HepG2 (cell line): ENCODE results near the gene ABRACL. TPM values are rescaled to one million over a fixed set of nuclear protein-coding genes. Genes with fewer than 3 reads are reported as not detected.

Source experiments
- ATAC-seq: fragments of 200-7000 bp; cut with Tn5 transposase; 3 replicates; pipeline ENCODE4 v1.9.1; 2020; ENCODE audit warnings: mild to moderate bottlenecking, moderate library complexity
- BruUV-seq: library from RNA; stranded (reverse); fragments of 400-500 nt; replicated peaks from 2 replicates; lab custom pipeline; 2021; lab: Mats Ljungman, UMichigan
- CTCF ChIA-PET: fragments of 300-600 bp; formaldehyde crosslinking; extraction: SDS; loops from one replicate; lab custom pipeline; 2021; ENCODE audit warnings: low total read pairs, inconsistent platforms, low intra/inter-chr PET ratio; lab: Yijun Ruan, JAX
- POLR2A ChIA-PET: fragments of 350-600 bp; sonication (Branson Sonifier 250); formaldehyde crosslinking; loops from one replicate; lab custom pipeline; 2020; ENCODE audit warnings: antibody characterized with exemption, inconsistent platforms; lab: Yijun Ruan, JAX
- DNase-seq: peaks from one replicate; pipeline ENCODE4 v3.0.0-alpha.2; 2015; ENCODE audit warnings: low spot score
- FAIRE-seq: peaks from 3 replicates; lab custom pipeline; 2011; peaks lifted over from hg19 to GRCh38; lab: Jason Lieb, UNC
- H2AFZ ChIP-seq: one replicate; pipeline ENCODE4 v1.6.1; 2011; ENCODE audit warnings: low read length, inconsistent platforms
- H3K27ac ChIP-seq: fragments of 300-600 bp; 3 replicates; pipeline ENCODE4 v1.8.0; 2011; ENCODE audit warnings: mixed run types, mild to moderate bottlenecking, mixed read lengths, low read length, inconsistent platforms; ENCODE audit not compliant: insufficient read depth; ENCODE audit errors: extremely low read length
- H3K27me3 ChIP-seq, 2 experiments: fragments of 200-600 bp in 1 of 2; 2 replicates in 1 of 2; 3 replicates in 1 of 2; pipeline versions ENCODE4 v1.6.0 to v1.8.0; 2011; ENCODE audit warnings: low read length in 2 of 2, mild to moderate bottlenecking in 2 of 2, moderate library complexity in 2 of 2, inconsistent platforms in 1 of 2; ENCODE audit not compliant: insufficient read depth in 2 of 2, control insufficient read depth in 1 of 2
- H3K36me3 ChIP-seq, 2 experiments: fragments of 200-600 bp in 1 of 2; replicated peaks in 1 of 2; 2 replicates in 1 of 2; 3 replicates in 1 of 2; pipeline versions ENCODE4 v1.5.1 to v1.8.0; 2011; ENCODE audit warnings: low read length in 2 of 2, inconsistent platforms in 1 of 2; ENCODE audit not compliant: insufficient read depth in 2 of 2, control insufficient read depth in 1 of 2
- H3K4me1 ChIP-seq: 2 replicates; pipeline ENCODE4 v1.5.1; 2012; ENCODE audit warnings: low read length, inconsistent platforms; ENCODE audit not compliant: insufficient read depth
- H3K4me2 ChIP-seq: 2 replicates; pipeline ENCODE4 v1.6.0; 2011; ENCODE audit warnings: low read depth, low read length, inconsistent platforms
- H3K4me3 ChIP-seq, 3 experiments: fragments of 200-600 bp in 1 of 3; sonication (generic), shearing (Covaris generic) in 1 of 3; replicated peaks in 1 of 3; 2 replicates each; pipeline ENCODE4 v1.5.1; 2011 to 2016; ENCODE audit warnings: low read length in 3 of 3, inconsistent platforms in 2 of 3, low read depth in 2 of 3, mild to moderate bottlenecking in 2 of 3, control low read depth in 1 of 3, mixed read lengths in 1 of 3; ENCODE audit not compliant: insufficient read depth in 1 of 3
- H3K79me2 ChIP-seq: one replicate; pipeline ENCODE4 v1.6.1; 2011; ENCODE audit warnings: low read length, inconsistent platforms; ENCODE audit not compliant: insufficient read depth
- H3K9ac ChIP-seq: 2 replicates; pipeline ENCODE4 v1.6.0; 2011; ENCODE audit warnings: mild to moderate bottlenecking, low read depth, low read length, inconsistent platforms; ENCODE audit not compliant: insufficient read depth
- H3K9me3 ChIP-seq: 2 replicates; pipeline ENCODE4 v1.5.1; 2012; ENCODE audit warnings: mild to moderate bottlenecking, low read length
- H4K20me1 ChIP-seq: 2 replicates; pipeline ENCODE4 v1.6.0; 2011; ENCODE audit warnings: inconsistent platforms, mild to moderate bottlenecking, low read length, moderate library complexity; ENCODE audit not compliant: insufficient read depth
- NCOA1 ChIP-seq: sonication (generic); formaldehyde crosslinking; IDR thresholded peaks from 2 replicates; pipeline ENCODE4 v1.9.0; 2021; ENCODE audit warnings: missing genetic modification reagents
- ZNF331 ChIP-seq: sonication (generic); formaldehyde crosslinking; IDR thresholded peaks from 2 replicates; pipeline ENCODE4 v1.4.0; 2020; ENCODE audit warnings: missing genetic modification reagents
- ZNF354B ChIP-seq: sonication (generic); formaldehyde crosslinking; IDR thresholded peaks from 2 replicates; pipeline ENCODE4 v1.8.0; 2022; ENCODE audit warnings: mild to moderate bottlenecking, missing genetic modification reagents
- ZNF510 ChIP-seq: sonication (generic); formaldehyde crosslinking; IDR thresholded peaks from 2 replicates; pipeline ENCODE4 v1.4.0; 2020; ENCODE audit warnings: low read depth, mild to moderate bottlenecking, missing genetic modification reagents
- ZNF674 ChIP-seq: sonication (generic); formaldehyde crosslinking; IDR thresholded peaks from 2 replicates; pipeline ENCODE4 v1.5.0; 2020; ENCODE audit warnings: low read depth, mild to moderate bottlenecking, missing genetic modification reagents
- ZNF710 ChIP-seq: sonication (generic); formaldehyde crosslinking; IDR thresholded peaks from 2 replicates; pipeline ENCODE4 v1.5.0; 2020; ENCODE audit warnings: mild to moderate bottlenecking, missing genetic modification reagents, borderline replicate concordance
- WGBS: methylation state at CpG from one replicate; pipeline ENCODE4 v1.1.6; 2017; ENCODE audit warnings: low lambda C conversion rate; 5-methylcytosine and 5-hydroxymethylcytosine counted together
- in situ Hi-C: cut with HindIII; loops from 2 replicates; pipeline ENCODE4 v1.10.0; 2017; ENCODE audit warnings: low pct_unique_long_range_greater_than_20kb; ENCODE audit not compliant: extremely low pct_ligation_motif_present
- intact Hi-C: fragments of 100-400 bp; cut with micrococcal nuclease; formaldehyde crosslinking; loops from one replicate; pipeline ENCODE4 v1.10.0; 2022; ENCODE audit not compliant: unreplicated experiment
- polyA plus RNA-seq, 8 experiments: library from polyadenylated mRNA; depleted of rRNA in 3 of 8; stranded (reverse) in 7 of 8; unstranded in 1 of 8; fragments of >200 nt; fragmentation: Illumina TruSeq in 4 of 8; extraction: Trizol in 4 of 8; gene quantifications; 2 replicates each; pipeline versions ENCODE4 v1.2.1 to v1.2.3, GENCODE V29; 2011 to 2016; ENCODE audit warnings: low read depth in 4 of 8, missing spikeins in 1 of 8, mixed read lengths in 1 of 8; ENCODE audit not compliant: insufficient read depth in 1 of 8
- total RNA-seq, 5 experiments: library from RNA; depleted of rRNA; stranded (reverse); fragments of >200 nt; fragmentation: Illumina TruSeq; extraction: Trizol; gene quantifications; 2 replicates each; pipeline ENCODE4 v1.2.3, GENCODE V29; 2016; ENCODE audit warnings: low read depth in 1 of 5
- TF ChIP-seq, protein P1 (sequence below): sonication (generic); formaldehyde crosslinking; IDR thresholded peaks from 2 replicates; pipeline ENCODE4 v1.5.0; 2020; ENCODE audit warnings: mild to moderate bottlenecking, missing genetic modification reagents, borderline replicate concordance

The ABRACL gene
- total and polyA plus RNA-seq, 2 of the 13 experiments (the other 11 are each of a cell fraction or from before 2014, with no cell fraction given) = 1.4 to 5.4 TPM

DNA sequence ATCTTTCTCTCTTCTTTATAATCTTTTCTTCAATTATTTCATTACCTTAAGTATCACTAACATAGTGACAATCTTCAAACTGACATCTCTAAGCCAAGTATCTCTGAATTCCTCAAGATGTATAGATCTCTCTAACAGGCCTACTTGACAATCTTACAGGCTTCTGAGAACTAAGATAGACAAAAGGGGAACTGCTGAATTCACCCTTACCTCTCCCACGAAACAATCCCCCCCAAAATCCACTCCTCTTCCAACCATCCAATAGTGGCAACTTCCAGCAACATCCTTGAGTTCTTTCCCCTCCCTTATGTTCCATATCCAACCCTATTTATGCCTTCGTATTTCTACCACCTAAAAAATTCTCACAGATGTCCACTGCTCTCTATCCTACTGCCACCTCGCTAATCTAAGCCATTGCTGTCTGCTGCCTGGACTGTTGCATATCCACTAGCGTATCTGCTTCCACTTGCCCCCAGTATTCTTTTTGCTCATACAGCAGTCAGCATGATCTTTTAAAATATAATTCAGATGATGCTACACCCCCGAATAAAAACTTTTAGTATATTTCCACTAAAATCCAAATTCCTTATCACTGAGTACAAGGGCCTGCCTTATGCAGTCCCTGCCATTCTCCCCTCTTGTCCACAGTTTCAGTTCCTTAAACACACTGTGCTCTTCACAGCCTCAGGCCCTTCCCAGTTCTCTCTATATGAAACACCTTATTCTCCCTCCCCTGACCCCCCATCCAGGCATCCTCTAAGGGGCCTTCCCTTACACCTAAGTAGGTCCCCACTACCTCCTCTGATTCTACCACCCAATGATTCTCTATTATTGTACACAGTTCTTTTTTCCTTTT, 48.5 kb upstream of the ABRACL start:
- no peak for DNase-seq
- Histone ChIP-seq H4K20me1 (peaks cover 8% of the 10 kb centered on the region; the same call in 1 of the 2 replicates), H3K4me2 (no peak overlapping the region), H3K4me3 (no peak overlapping the region), H2AFZ (no peak overlapping the region), H3K4me1 (peaks cover 34% of the 10 kb centered on the region), H3K79me2 (peaks cover 90% of the 10 kb centered on the region), H3K9ac (no peak overlapping the region), H3K36me3 (no peaks in the 10 kb centered on the region), H3K27me3 (no peaks in the 10 kb centered on the region), H3K27ac (no peak overlapping the region), H3K9me3 (no peaks in the 10 kb centered on the region)
- ChIA-PET CTCF (no interaction called here), POLR2A (no interaction called here)
- no peak for FAIRE-seq
- BruUV-seq = no TSS peak
- WGBS = 93% methylated on average over 5 of the region's 5 CpGs
- TF ChIP-seq ZNF354B (CRISPR knock-in tag) (no peak), ZNF510 (CRISPR knock-in tag) (no peak), NCOA1 (CRISPR knock-in tag) (no peak), ZNF331 (CRISPR knock-in tag) (no peak), ZNF710 (CRISPR knock-in tag) (no peak), ZNF674 (no peak)
- TF ChIP-seq, protein P1, sequence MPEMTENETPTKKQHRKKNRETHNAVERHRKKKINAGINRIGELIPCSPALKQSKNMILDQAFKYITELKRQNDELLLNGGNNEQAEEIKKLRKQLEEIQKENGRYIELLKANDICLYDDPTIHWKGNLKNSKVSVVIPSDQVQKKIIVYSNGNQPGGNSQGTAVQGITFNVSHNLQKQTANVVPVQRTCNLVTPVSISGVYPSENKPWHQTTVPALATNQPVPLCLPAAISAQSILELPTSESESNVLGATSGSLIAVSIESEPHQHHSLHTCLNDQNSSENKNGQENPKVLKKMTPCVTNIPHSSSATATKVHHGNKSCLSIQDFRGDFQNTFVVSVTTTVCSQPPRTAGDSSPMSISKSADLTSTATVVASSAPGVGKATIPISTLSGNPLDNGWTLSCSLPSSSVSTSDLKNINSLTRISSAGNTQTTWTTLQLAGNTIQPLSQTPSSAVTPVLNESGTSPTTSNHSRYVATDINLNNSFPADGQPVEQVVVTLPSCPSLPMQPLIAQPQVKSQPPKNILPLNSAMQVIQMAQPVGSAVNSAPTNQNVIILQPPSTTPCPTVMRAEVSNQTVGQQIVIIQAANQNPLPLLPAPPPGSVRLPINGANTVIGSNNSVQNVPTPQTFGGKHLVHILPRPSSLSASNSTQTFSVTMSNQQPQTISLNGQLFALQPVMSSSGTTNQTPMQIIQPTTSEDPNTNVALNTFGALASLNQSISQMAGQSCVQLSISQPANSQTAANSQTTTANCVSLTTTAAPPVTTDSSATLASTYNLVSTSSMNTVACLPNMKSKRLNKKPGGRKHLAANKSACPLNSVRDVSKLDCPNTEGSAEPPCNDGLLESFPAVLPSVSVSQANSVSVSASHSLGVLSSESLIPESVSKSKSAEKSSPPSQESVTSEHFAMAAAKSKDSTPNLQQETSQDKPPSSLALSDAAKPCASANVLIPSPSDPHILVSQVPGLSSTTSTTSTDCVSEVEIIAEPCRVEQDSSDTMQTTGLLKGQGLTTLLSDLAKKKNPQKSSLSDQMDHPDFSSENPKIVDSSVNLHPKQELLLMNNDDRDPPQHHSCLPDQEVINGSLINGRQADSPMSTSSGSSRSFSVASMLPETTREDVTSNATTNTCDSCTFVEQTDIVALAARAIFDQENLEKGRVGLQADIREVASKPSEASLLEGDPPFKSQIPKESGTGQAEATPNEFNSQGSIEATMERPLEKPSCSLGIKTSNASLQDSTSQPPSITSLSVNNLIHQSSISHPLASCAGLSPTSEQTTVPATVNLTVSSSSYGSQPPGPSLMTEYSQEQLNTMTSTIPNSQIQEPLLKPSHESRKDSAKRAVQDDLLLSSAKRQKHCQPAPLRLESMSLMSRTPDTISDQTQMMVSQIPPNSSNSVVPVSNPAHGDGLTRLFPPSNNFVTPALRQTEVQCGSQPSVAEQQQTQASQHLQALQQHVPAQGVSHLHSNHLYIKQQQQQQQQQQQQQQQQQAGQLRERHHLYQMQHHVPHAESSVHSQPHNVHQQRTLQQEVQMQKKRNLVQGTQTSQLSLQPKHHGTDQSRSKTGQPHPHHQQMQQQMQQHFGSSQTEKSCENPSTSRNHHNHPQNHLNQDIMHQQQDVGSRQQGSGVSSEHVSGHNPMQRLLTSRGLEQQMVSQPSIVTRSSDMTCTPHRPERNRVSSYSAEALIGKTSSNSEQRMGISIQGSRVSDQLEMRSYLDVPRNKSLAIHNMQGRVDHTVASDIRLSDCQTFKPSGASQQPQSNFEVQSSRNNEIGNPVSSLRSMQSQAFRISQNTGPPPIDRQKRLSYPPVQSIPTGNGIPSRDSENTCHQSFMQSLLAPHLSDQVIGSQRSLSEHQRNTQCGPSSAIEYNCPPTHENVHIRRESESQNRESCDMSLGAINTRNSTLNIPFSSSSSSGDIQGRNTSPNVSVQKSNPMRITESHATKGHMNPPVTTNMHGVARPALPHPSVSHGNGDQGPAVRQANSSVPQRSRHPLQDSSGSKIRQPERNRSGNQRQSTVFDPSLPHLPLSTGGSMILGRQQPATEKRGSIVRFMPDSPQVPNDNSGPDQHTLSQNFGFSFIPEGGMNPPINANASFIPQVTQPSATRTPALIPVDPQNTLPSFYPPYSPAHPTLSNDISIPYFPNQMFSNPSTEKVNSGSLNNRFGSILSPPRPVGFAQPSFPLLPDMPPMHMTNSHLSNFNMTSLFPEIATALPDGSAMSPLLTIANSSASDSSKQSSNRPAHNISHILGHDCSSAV (CRISPR knock-in tag) = no peak
- ATAC-seq = no peak
- in situ Hi-C loops = no loop called here
- intact Hi-C loops = no loop called here
